Heart left ventricle (tissue), 16 donors: Measurements from ENCODE around the gene F8. TPM values are rescaled to one million over a fixed set of nuclear protein-coding genes. Genes with fewer than 3 reads are reported as not detected.

Experiments
- ATAC-seq, 4 donors: fragments of 200-7000 bp; cut with Tn5 transposase; one replicate each; pipeline ENCODE4 v1.9.1; 2020 to 2022; ENCODE audit warnings: moderate library complexity in 4 of 4, mild to moderate bottlenecking in 3 of 4, moderate number of reproducible peaks in 1 of 4
- DNase-seq, 5 donors: peaks; one replicate each; pipeline ENCODE4 v3.0.0-alpha.2; 2020
- H3K27ac ChIP-seq, 12 donors: fragments of 200-600 bp; sonication (generic) in 4 of 12; one replicate each; pipeline versions ENCODE4 v1.5.0 to v1.8.0; 2016 to 2022; ENCODE audit warnings: mild to moderate bottlenecking in 2 of 12
- H3K27me3 ChIP-seq, 9 donors: fragments of 200-600 bp; sonication (generic) in 2 of 9; one replicate each; pipeline versions ENCODE4 v1.5.1 to v1.8.0; 2016 to 2022; ENCODE audit warnings: mild to moderate bottlenecking in 3 of 9
- H3K36me3 ChIP-seq, 9 donors: fragments of 200-600 bp; sonication (generic) in 2 of 9; one replicate each; pipeline versions ENCODE4 v1.5.0 to v1.8.0; 2018 to 2022; ENCODE audit warnings: mild to moderate bottlenecking in 2 of 9
- H3K4me1 ChIP-seq, 12 donors: fragments of 200-600 bp; sonication (generic) in 4 of 12; one replicate each; pipeline versions ENCODE4 v1.5.0 to v1.8.0; 2016 to 2022; ENCODE audit warnings: mild to moderate bottlenecking in 3 of 12
- H3K4me3 ChIP-seq, 12 donors: fragments of 200-600 bp; sonication (generic) in 4 of 12; one replicate each; pipeline versions ENCODE4 v1.5.0 to v1.8.0; 2017 to 2022; ENCODE audit warnings: mild to moderate bottlenecking in 9 of 12, moderate library complexity in 4 of 12
- H3K9me3 ChIP-seq, 12 donors: fragments of 200-600 bp; sonication (generic) in 4 of 12; one replicate each; pipeline versions ENCODE4 v1.5.0 to v1.8.0; 2016 to 2022; ENCODE audit warnings: mild to moderate bottlenecking in 1 of 12
- CTCF ChIP-seq, 12 donors: fragments of 200-600 bp; sonication (generic) in 4 of 12; IDR thresholded peaks; one replicate each; pipeline versions ENCODE4 v1.5.0 to v1.8.0; 2018 to 2022; ENCODE audit warnings: antibody characterized with exemption in 12 of 12, mild to moderate bottlenecking in 5 of 12
- POLR2A ChIP-seq, 2 donors: fragments of 450-650 bp; IDR thresholded peaks; one replicate each; pipeline ENCODE4 v1.6.1; 2017; ENCODE audit warnings: antibody characterized with exemption in 2 of 2, mild to moderate bottlenecking in 2 of 2, moderate library complexity in 2 of 2
- WGBS, 4 donors: extraction: QIAGEN DNeasy Blood & Tissue Kit in 2 of 4; methylation state at CpG; one replicate each; pipeline versions ENCODE4 v1.1.5 to v1.1.7; 2013 to 2018; 5-methylcytosine and 5-hydroxymethylcytosine counted together
- intact Hi-C, 10 donors: fragments of 100-400 bp; cut with DNase I; formaldehyde crosslinking; loops; one replicate each; pipeline versions ENCODE4 v1.11.1 to v1.14.2; 2022
- polyA plus RNA-seq, 2 donors: library from polyadenylated mRNA; stranded (reverse); fragments of 200-250 nt; gene quantifications; one replicate each; pipeline ENCODE4 v1.2.3, GENCODE V29; 2013
- total RNA-seq, 9 donors: library from RNA; depleted of rRNA in 2 of 9; stranded (reverse); fragments of >200 nt in 2 of 9; fragmentation: NEBNext Ultra II Directional in 3 of 9; extraction: Animal tissue kit (Norgen Biotek cat#: 25700) in 3 of 9; gene quantifications; one replicate each; pipeline versions ENCODE4 v1.1.0 to v1.2.4, GENCODE V29; 2016 to 2023
- donor health status: ischemic (EF 13 %, LVEDD 7.1; RV severe dilation, severe dysfunction).
- donor health status: healthy with polysubstance abuse.
- donor health status: DM: no; HTN: yes; CAD: no.
- donor health status: DM: no; HTN: no; CAD: no.
- donor health status: ischemic (EF 25% LVEDD 6.9; RV normal size, moderate dysfunction).
- donor health status: ischemic (EF 25% LVEDD 5.7; RV mildly dilated, moderate dysfunction).
- donor health status: healthy.
- donor health status: DM: yes; HTN: yes; CAD: no.
- donor health status: ischemic (EF 35%, LVEDD 5.7; RV mildly dilated, moderate dysfunction).
- donor health status: nonischemic (EF 11% LVEDD 7.7; RV severe dilation, severe dysfunction).
- donor health status: DM: yes; HTN: yes; CAD: no.
- donor health status: PGD.
- donor health status: ischemic (EF 29% LVEDD 5.4; RV normal size, mild dysfunction).
- donor health status: nonischemic (EF 23%, LVEDD 6.1; RV moderate dilation, normal function).

Gene F8
- total and polyA plus RNA-seq, 11 donors: 26.9 to 75.1 (median 44.3) TPM

- 15 to 22% (median 17%) methylated on average over 11 of the region's 11 CpGs for whole genome bisulfite sequencing, 4 donors
- Histone ChIP-seq H3K4me1 (no peaks in the 10 kb centered on the region), H3K36me3 (peaks cover 0 to 5% (median 0%) of the 10 kb centered on the region in 9 donors), H3K27me3 (no peaks in the 10 kb centered on the region), H3K9me3 (peaks cover 0 to 8% (median 0%) of the 10 kb centered on the region in 12 donors), H3K4me3 (peak overlapping the region in 10 of 12 donors; percentile 29 to 56 (median 42)), H3K27ac (peak overlapping the region in 1 of 12 donors; percentile 17)
- peak; percentile 56 to 72 (median 65) for DNase-seq
- ATAC-seq: peak in 3 of 4 donors; percentile 88 to 91 (median 91)
- intact Hi-C loops: loop anchor here in 9 of 10 donors (2.0 to 10.0 kb wide), 3 partner anchors 76 to 234 kb away; partner anchors contain the start of gene VBP1 (in 1 of the 9)
- TF ChIP-seq CTCF (IDR thresholded peaks at IDR 0.05): peak; percentile 47 to 70 (median 65)
- TF ChIP-seq POLR2A (IDR thresholded peaks at IDR 0.05): no peak
Observed at GRCh38 chrX:154980330-154981115, 42.0 kb downstream of the F8 start.

GRCh38 chrX:154979629-154980028, 42.9 kb downstream of the F8 start:
- DNase-seq (no peak), ATAC-seq (no peak)
- H3K9me3 ChIP-seq: peaks cover 0 to 8% (median 0%) of the 10 kb centered on the region in 12 donors
- TF ChIP-seq POLR2A (IDR thresholded peaks at IDR 0.05) (no peak), CTCF (IDR thresholded peaks at IDR 0.05) (no peak)
- 56 to 91% (median 77%) methylated on average over 4 of the region's 4 CpGs for WGBS, 4 donors
- intact Hi-C loops: loop anchor here in 9 of 10 donors (2.0 to 10.0 kb wide), 3 partner anchors 77 to 235 kb away; partner anchors contain the start of gene VBP1 (in 1 of the 9)
- no peak overlapping the region for H3K4me3 ChIP-seq
- no peaks in the 10 kb centered on the region for H3K27me3 ChIP-seq
- H3K36me3 ChIP-seq: peaks cover 0 to 5% (median 0%) of the 10 kb centered on the region in 9 donors
- no peaks in the 10 kb centered on the region for H3K4me1 ChIP-seq
- no peak overlapping the region for H3K27ac ChIP-seq

GRCh38 chrX:154968353-154968752, 54.2 kb downstream of the F8 start:
- 41 to 83% (median 70%) methylated on average over 2 of the region's 2 CpGs for WGBS, 4 donors
- H3K27me3 ChIP-seq: no peaks in the 10 kb centered on the region
- DNase-seq: no peak
- intact Hi-C loops: no loop called here
- TF ChIP-seq POLR2A (IDR thresholded peaks at IDR 0.05): no peak
- no peak for TF ChIP-seq CTCF (IDR thresholded peaks at IDR 0.05)
- H3K4me1 ChIP-seq: no peaks in the 10 kb centered on the region
- H3K36me3 ChIP-seq: peaks cover 0 to 8% (median 0%) of the 10 kb centered on the region in 9 donors
- no peak for ATAC-seq
- no peak overlapping the region for H3K27ac ChIP-seq
- no peaks in the 10 kb centered on the region for H3K9me3 ChIP-seq
- H3K4me3 ChIP-seq: no peak overlapping the region

- intact Hi-C loops: no loop called here
- 57 to 79% (median 64%) methylated on average over 1 of the region's 1 CpG for WGBS, 4 donors
- no peaks in the 10 kb centered on the region for H3K9me3 ChIP-seq
- TF ChIP-seq POLR2A (IDR thresholded peaks at IDR 0.05): no peak
- TF ChIP-seq CTCF (IDR thresholded peaks at IDR 0.05): no peak
- peaks cover 0 to 8% (median 0%) of the 10 kb centered on the region in 9 donors for H3K36me3 ChIP-seq
- no peak overlapping the region for H3K4me3 ChIP-seq
- H3K4me1 ChIP-seq: no peaks in the 10 kb centered on the region
- no peaks in the 10 kb centered on the region for H3K27me3 ChIP-seq
- no peak overlapping the region for H3K27ac ChIP-seq
- ATAC-seq (no peak), DNase-seq (no peak)
Observed at GRCh38 chrX:154967603-154968002, 54.9 kb downstream of the F8 start.
